SU-DHL-6 (cell line): ENCODE results near the gene IGSF21.
"Not testable (repeated sequence)": the region's sequence is repeated elsewhere in the genome, so short reads cannot be mapped to it uniquely, and the experiment has no call there.

Experiments
- H2AFZ ChIP-seq: fragments of 200-600 bp; sonication (generic); 2 replicates; pipeline ENCODE4 v1.6.1; 2014; ENCODE audit warnings: low read depth, mild to moderate bottlenecking, moderate library complexity, mixed read lengths, antibody characterized with exemption, low read length; ENCODE audit not compliant: severe bottlenecking
- H3F3A ChIP-seq: fragments of 200-600 bp; shearing (Covaris generic); 2 replicates; pipeline ENCODE4 v1.6.0; 2016; ENCODE audit warnings: antibody characterized with exemption, mild to moderate bottlenecking; ENCODE audit not compliant: insufficient read depth
- H3K27ac ChIP-seq: fragments of 200-600 bp; sonication (generic); 2 replicates; pipeline ENCODE4 v1.5.1; 2016; ENCODE audit warnings: low read depth, mild to moderate bottlenecking, low read length, moderate library complexity, mixed read lengths
- H3K27me3 ChIP-seq: fragments of 200-600 bp; sonication (generic), shearing (Covaris generic); 2 replicates; pipeline ENCODE4 v1.6.0; 2014; ENCODE audit warnings: mild to moderate bottlenecking, low read length
- H3K36me3 ChIP-seq: fragments of 200-600 bp; sonication (generic); 2 replicates; pipeline ENCODE4 v1.6.1; 2014; ENCODE audit warnings: mild to moderate bottlenecking, low read length, mixed read lengths
- H3K4me2 ChIP-seq: fragments of 300-600, 200-600 bp; shearing (Covaris generic), sonication (generic); 2 replicates; pipeline ENCODE4 v1.6.0; 2014; ENCODE audit warnings: low read length, low read depth, mild to moderate bottlenecking; ENCODE audit not compliant: poor library complexity, severe bottlenecking
- H3K4me3 ChIP-seq: fragments of 200-600 bp; sonication (generic); 2 replicates; pipeline ENCODE4 v1.5.1; 2014; ENCODE audit warnings: antibody characterized with exemption, low read length, mild to moderate bottlenecking, mixed read lengths; ENCODE audit not compliant: insufficient read depth, poor library complexity, severe bottlenecking
- H3K79me2 ChIP-seq: fragments of 200-600 bp; sonication (generic); 2 replicates; pipeline ENCODE4 v1.6.1; 2014; ENCODE audit warnings: mild to moderate bottlenecking, low read length, moderate library complexity; ENCODE audit not compliant: insufficient read depth
- H3K9ac ChIP-seq: fragments of 200-600 bp; sonication (generic); 2 replicates; pipeline ENCODE4 v1.7.0; 2014; ENCODE audit warnings: mild to moderate bottlenecking, low read length
- H3K9me2 ChIP-seq: fragments of 200-600 bp; sonication (generic); replicated peaks from 2 replicates; pipeline ENCODE4 v1.6.1; 2014; ENCODE audit warnings: low read length; ENCODE audit not compliant: insufficient read depth
- H3K9me3 ChIP-seq: fragments of 200-600 bp; sonication (generic); 2 replicates; pipeline ENCODE4 v1.6.1; 2014; ENCODE audit warnings: low read length, mixed read lengths; ENCODE audit not compliant: insufficient read depth
- H4K20me1 ChIP-seq: fragments of 200-600 bp; sonication (generic); 2 replicates; pipeline ENCODE4 v1.6.1; 2014; ENCODE audit warnings: low read depth, mild to moderate bottlenecking, antibody characterized with exemption, low read length, moderate library complexity, mixed read lengths
- CTCF ChIP-seq: fragments of 200-600 bp; sonication (generic); IDR thresholded peaks from one replicate; pipeline ENCODE4 v1.5.1; 2017; ENCODE audit warnings: antibody characterized with exemption, mild to moderate bottlenecking, low read length, moderate library complexity; ENCODE audit not compliant: insufficient read depth, poor library complexity, severe bottlenecking
- EZH2phosphoT487 ChIP-seq: fragments of 200-600 bp; sonication (generic), shearing (Covaris generic); conservative IDR thresholded peaks from 2 replicates; pipeline ENCODE4 v1.6.1; 2018; ENCODE audit warnings: mild to moderate bottlenecking, antibody characterized with exemption, low read length, moderate library complexity, mixed read lengths

The IGSF21 gene

GRCh38 chr1:18360251-18360650 is 252.7 kb downstream of the IGSF21 start:
- Histone ChIP-seq H3K9me3 (no peaks in the 10 kb centered on the region), H3K27ac (no peak overlapping the region), H3K79me2 (no peaks in the 10 kb centered on the region), H3F3A (no peaks in the 10 kb centered on the region), H4K20me1 (no peaks in the 10 kb centered on the region), H3K9me2 (no peaks in the 10 kb centered on the region), H3K27me3 (no peaks in the 10 kb centered on the region), H3K36me3 (no peaks in the 10 kb centered on the region), H3K4me2 (no peak overlapping the region), H2AFZ (no peak overlapping the region), H3K4me3 (no peak overlapping the region), H3K9ac (no peak overlapping the region)
- TF ChIP-seq EZH2phosphoT487 = no peak
- TF ChIP-seq CTCF = no peak

- Histone ChIP-seq H3K79me2 (no peaks in the 10 kb centered on the region), H3K27ac (no peak overlapping the region), H2AFZ (no peak overlapping the region), H3K4me3 (no peak overlapping the region), H3F3A (no peaks in the 10 kb centered on the region), H3K9ac (no peak overlapping the region), H3K36me3 (no peaks in the 10 kb centered on the region), H4K20me1 (no peaks in the 10 kb centered on the region), H3K27me3 (no peaks in the 10 kb centered on the region), H3K9me3 (no peaks in the 10 kb centered on the region), H3K4me2 (no peak overlapping the region), H3K9me2 (no peaks in the 10 kb centered on the region)
- TF ChIP-seq EZH2phosphoT487 = no peak
Measured at GRCh38 chr1:18362150-18362549, 254.6 kb downstream of the IGSF21 start.

GRCh38 chr1:18363436-18363835 is 255.8 kb downstream of the IGSF21 start:
- Histone ChIP-seq H3K36me3 (no peaks in the 10 kb centered on the region), H3K9me2 (no peaks in the 10 kb centered on the region), H3K79me2 (no peaks in the 10 kb centered on the region), H2AFZ (no peak overlapping the region), H4K20me1 (no peaks in the 10 kb centered on the region), H3K27ac (no peak overlapping the region), H3K9me3 (no peaks in the 10 kb centered on the region), H3K27me3 (no peaks in the 10 kb centered on the region), H3K9ac (no peak overlapping the region), H3K4me2 (no peak overlapping the region), H3F3A (no peaks in the 10 kb centered on the region), H3K4me3 (no peak overlapping the region)
- TF ChIP-seq CTCF (no peak), EZH2phosphoT487 (no peak)

GRCh38 chr1:18365099-18365705 is 257.6 kb downstream of the IGSF21 start:
- H4K20me1 ChIP-seq = no peaks in the 10 kb centered on the region
- H3K4me2 ChIP-seq = no peak overlapping the region
- no peak overlapping the region for H3K9ac ChIP-seq
- no peak for TF ChIP-seq EZH2phosphoT487
- no peak for TF ChIP-seq CTCF
- no peak overlapping the region for H3K4me3 ChIP-seq
- H3K9me3 ChIP-seq = no peaks in the 10 kb centered on the region
- no peaks in the 10 kb centered on the region for H3K27me3 ChIP-seq
- H2AFZ ChIP-seq = no peak overlapping the region
- H3K79me2 ChIP-seq = no peaks in the 10 kb centered on the region
- H3K9me2 ChIP-seq = no peaks in the 10 kb centered on the region
- H3F3A ChIP-seq = no peaks in the 10 kb centered on the region
- no peak overlapping the region for H3K27ac ChIP-seq
- no peaks in the 10 kb centered on the region for H3K36me3 ChIP-seq

- H3K4me2 ChIP-seq, H3K27ac ChIP-seq, H3F3A ChIP-seq, H4K20me1 ChIP-seq, H3K79me2 ChIP-seq, H3K9me3 ChIP-seq, H3K27me3 ChIP-seq, H3K4me3 ChIP-seq, H3K9me2 ChIP-seq, H3K36me3 ChIP-seq, H2AFZ ChIP-seq, H3K9ac ChIP-seq: not testable (repeated sequence)
Measured at GRCh38 chr1:18372505-18372904, 264.9 kb downstream of the IGSF21 start.
